Measurements from ENCODE around the gene MYH3.

The MYH3 gene

GRCh38 chr17:10605221-10605783 lies 51.8 kb downstream of the MYH3 start:
- TF ChIP-seq CTCF (IDR thresholded peaks at IDR 0.05; ENCODE audit: extremely low read depth, missing control alignments) = no peak
- DNase-seq (ENCODE audit: low spot score) = no peak

- DNase-seq (ENCODE audit: low spot score) = no peak
- TF ChIP-seq CTCF (IDR thresholded peaks at IDR 0.05; ENCODE audit: extremely low read depth, missing control alignments) = no peak
Observed at GRCh38 chr17:10604521-10604920, 52.6 kb downstream of the MYH3 start.

- no peak for TF ChIP-seq CTCF (IDR thresholded peaks at IDR 0.05; ENCODE audit: extremely low read depth, missing control alignments)
- DNase-seq (ENCODE audit: low spot score) = no peak
Observed at GRCh38 chr17:10603931-10604330, 53.2 kb downstream of the MYH3 start.

- TF ChIP-seq CTCF (IDR thresholded peaks at IDR 0.05; ENCODE audit: extremely low read depth, missing control alignments) = no peak
- DNase-seq (ENCODE audit: low spot score) = no peak
Observed at GRCh38 chr17:10600571-10600970, 56.5 kb downstream of the MYH3 start.

GRCh38 chr17:10598621-10599020 lies 58.5 kb downstream of the MYH3 start:
- no peak for TF ChIP-seq CTCF (IDR thresholded peaks at IDR 0.05; ENCODE audit: extremely low read depth, missing control alignments)

GRCh38 chr17:10589553-10590145 lies 67.5 kb downstream of the MYH3 start:
- TF ChIP-seq CTCF (IDR thresholded peaks at IDR 0.05; ENCODE audit: extremely low read depth, missing control alignments) = no peak
- DNase-seq (ENCODE audit: low spot score) = no peak

More at GRCh38 chr17:10598621-10599020, 58.5 kb downstream of the MYH3 start:
- DNase-seq (ENCODE audit: low spot score) = no peak

GRCh38 chr17:10585529-10585928 lies 71.6 kb downstream of the MYH3 start:
- DNase-seq (ENCODE audit: low spot score) = no peak
- no peak for TF ChIP-seq CTCF (IDR thresholded peaks at IDR 0.05; ENCODE audit: extremely low read depth, missing control alignments)

Data from GM20000 (cell line).